HG03520 (cell line): ENCODE data around the gene ZNF317.

Experiments
- ATAC-seq: cut with Tn5 transposase; IDR thresholded peaks from one replicate; pipeline ENCODE4 v1.9.1; 2021; ENCODE audit warnings: mild to moderate bottlenecking, moderate library complexity; ENCODE audit not compliant: unreplicated experiment

ZNF317 gene

GRCh38 chr19:9140159-9140874, at the start of gene ZNF317:
Gene ZNF317 (plus strand): TSS chr19:9140397. CDS start chr19:9156017, 15,620 bp downstream.
- peak; percentile 89 for ATAC-seq

- ATAC-seq = no peak
Observed at GRCh38 chr19:9107375-9107774, 32.8 kb upstream of the ZNF317 start, which contains the start of gene OR7G2. Gene OR7G2 (minus strand): TSS chr19:9107475. CDS start chr19:9103243, 4,232 bp downstream.

- ATAC-seq = no peak
Observed at GRCh38 chr19:9109959-9110358, 30.2 kb upstream of the ZNF317 start.

GRCh38 chr19:9115307-9115813, 24.8 kb upstream of the ZNF317 start, which contains the start of gene OR7G1:
Gene OR7G1 (minus strand): TSS chr19:9115763. CDS start chr19:9115763, 0 bp downstream.
- ATAC-seq = no peak

- no peak for ATAC-seq
Observed at GRCh38 chr19:9116547-9116946, 23.6 kb upstream of the ZNF317 start.

GRCh38 chr19:9126900-9127405, 13.2 kb upstream of the ZNF317 start, which contains the start of gene OR7G3:
Gene OR7G3 (minus strand): TSS chr19:9126950. CDS start chr19:9126950, 0 bp downstream.
- ATAC-seq = no peak

GRCh38 chr19:9128171-9128570, 12.0 kb upstream of the ZNF317 start:
- ATAC-seq = no peak

GRCh38 chr19:9130965-9131364, 9.2 kb upstream of the ZNF317 start:
- ATAC-seq = no peak

GRCh38 chr19:9132422-9132821, 7.8 kb upstream of the ZNF317 start:
- ATAC-seq = no peak

- no peak for ATAC-seq
Observed at GRCh38 chr19:9139609-9140158, 513 bp upstream of the ZNF317 start.

GRCh38 chr19:9144920-9145319, 4.7 kb downstream of the ZNF317 start:
- ATAC-seq = no peak

GRCh38 chr19:9146882-9147281, 6.7 kb downstream of the ZNF317 start:
- ATAC-seq = no peak

GRCh38 chr19:9148697-9149096, 8.5 kb downstream of the ZNF317 start:
- ATAC-seq = no peak

- no peak for ATAC-seq
Observed at GRCh38 chr19:9149997-9150396, 9.8 kb downstream of the ZNF317 start.

GRCh38 chr19:9150650-9151049, 10.5 kb downstream of the ZNF317 start:
- ATAC-seq = no peak

- no peak for ATAC-seq
Observed at GRCh38 chr19:9151367-9151766, 11.2 kb downstream of the ZNF317 start.

- no peak for ATAC-seq
Observed at GRCh38 chr19:9155591-9155990, 15.4 kb downstream of the ZNF317 start.

GRCh38 chr19:9156304-9156703, 16.1 kb downstream of the ZNF317 start:
- no peak for ATAC-seq

GRCh38 chr19:9159891-9160290, 19.7 kb downstream of the ZNF317 start:
- no peak for ATAC-seq

- ATAC-seq = no peak
Observed at GRCh38 chr19:9161427-9161826, 21.2 kb downstream of the ZNF317 start.

- ATAC-seq = no peak
Observed at GRCh38 chr19:9165261-9165660, 25.1 kb downstream of the ZNF317 start.

GRCh38 chr19:9166846-9167245, 26.6 kb downstream of the ZNF317 start:
- ATAC-seq = no peak
